SK-N-SH treated with all-trans-retinoic acid at 6 μM for 48 hours (cell line): ENCODE results near the gene PLXDC2.

Experiments
- ATAC-seq: fragments of 200-7000 bp; cut with Tn5 transposase; 3 replicates; pipeline ENCODE4 v1.9.1; 2020; ENCODE audit warnings: mild to moderate bottlenecking, moderate library complexity
- ARNTL ChIP-seq: fragments of 450-650 bp; formaldehyde crosslinking; IDR thresholded peaks from 2 replicates; pipeline ENCODE4 v1.5.0; 2020; ENCODE audit warnings: low read depth, mild to moderate bottlenecking, moderate library complexity, borderline replicate concordance
- BACH2 ChIP-seq: fragments of 250-450 bp; sonication (Bioruptor Pico); IDR thresholded peaks from 2 replicates; pipeline ENCODE4 v1.9.0; 2021; ENCODE audit warnings: mild to moderate bottlenecking, borderline replicate concordance
- CSDC2 ChIP-seq: fragments of 250-450 bp; sonication (Bioruptor Pico); IDR thresholded peaks from 2 replicates; pipeline ENCODE4 v1.5.0; 2020; ENCODE audit warnings: mild to moderate bottlenecking, moderate library complexity
- GLIS3 ChIP-seq: fragments of 250-450 bp; sonication (Bioruptor Pico); IDR thresholded peaks from 2 replicates; pipeline ENCODE4 v1.5.0; 2020; ENCODE audit warnings: mild to moderate bottlenecking, moderate library complexity
- ISL1 ChIP-seq: fragments of 250-450 bp; sonication (Bioruptor Pico); IDR thresholded peaks from 2 replicates; pipeline ENCODE4 v2.1.2; 2022; ENCODE audit warnings: mild to moderate bottlenecking, moderate library complexity
- PPARA ChIP-seq: fragments of 250-450 bp; sonication (Bioruptor Pico); IDR thresholded peaks from 2 replicates; pipeline ENCODE4 v1.5.0; 2020; ENCODE audit warnings: mild to moderate bottlenecking, borderline replicate concordance
- RARB ChIP-seq: fragments of 250-450 bp; sonication (Bioruptor Pico); IDR thresholded peaks from 2 replicates; pipeline ENCODE4 v1.8.0; 2021; ENCODE audit warnings: mild to moderate bottlenecking, moderate library complexity
- SNAI2 ChIP-seq: fragments of 250-450 bp; sonication (Bioruptor Pico); IDR thresholded peaks from 2 replicates; pipeline ENCODE4 v1.5.0; 2020; ENCODE audit warnings: mild to moderate bottlenecking, moderate library complexity
- TCF4 ChIP-seq: fragments of 250-450 bp; sonication (Bioruptor Pico); IDR thresholded peaks from 2 replicates; pipeline ENCODE4 v1.8.0; 2021; ENCODE audit warnings: mild to moderate bottlenecking, moderate library complexity, borderline replicate concordance
- TOX ChIP-seq: fragments of 250-450 bp; sonication (Bioruptor Pico); IDR thresholded peaks from 2 replicates; pipeline ENCODE4 v1.8.0; 2021; ENCODE audit warnings: mild to moderate bottlenecking, moderate library complexity, borderline replicate concordance
- ZFP3 ChIP-seq: fragments of 250-450 bp; sonication (Bioruptor Pico); IDR thresholded peaks from 2 replicates; pipeline ENCODE4 v1.5.0; 2020; ENCODE audit warnings: mild to moderate bottlenecking, moderate library complexity
- ZNF565 ChIP-seq: fragments of 450-650 bp; formaldehyde crosslinking; conservative IDR thresholded peaks from 2 replicates; pipeline ENCODE4 v1.5.0; 2020; ENCODE audit warnings: low read depth, mild to moderate bottlenecking, moderate library complexity
- ZNF70 ChIP-seq: fragments of 450-650 bp; formaldehyde crosslinking; IDR thresholded peaks from 2 replicates; pipeline ENCODE4 v1.5.0; 2020; ENCODE audit warnings: mild to moderate bottlenecking, moderate library complexity
- ZNF8 ChIP-seq: fragments of 450-650 bp; formaldehyde crosslinking; IDR thresholded peaks from 2 replicates; pipeline ENCODE4 v1.5.0; 2020; ENCODE audit warnings: mild to moderate bottlenecking, moderate library complexity
- TF ChIP-seq, protein P1 (sequence below): fragments of 250-450 bp; sonication (Bioruptor Pico); IDR thresholded peaks from 2 replicates; pipeline ENCODE4 v1.5.0; 2020; ENCODE audit warnings: mild to moderate bottlenecking, moderate library complexity
- TF ChIP-seq, protein P2 (sequence below): fragments of 250-450 bp; sonication (Bioruptor Pico); IDR thresholded peaks from 2 replicates; pipeline ENCODE4 v1.5.1; 2021; ENCODE audit warnings: mild to moderate bottlenecking, moderate library complexity
- TF ChIP-seq, protein P3 (sequence below): fragments of 250-450 bp; sonication (Bioruptor Pico); IDR thresholded peaks from 2 replicates; pipeline ENCODE4 v1.5.1; 2020; ENCODE audit warnings: low read depth, mild to moderate bottlenecking, moderate library complexity
- TF ChIP-seq, protein P4 (sequence below): fragments of 250-450 bp; sonication (Bioruptor Pico); IDR thresholded peaks from 2 replicates; pipeline ENCODE4 v1.8.0; 2020; ENCODE audit warnings: mild to moderate bottlenecking, moderate library complexity, borderline replicate concordance

The PLXDC2 gene

DNA sequence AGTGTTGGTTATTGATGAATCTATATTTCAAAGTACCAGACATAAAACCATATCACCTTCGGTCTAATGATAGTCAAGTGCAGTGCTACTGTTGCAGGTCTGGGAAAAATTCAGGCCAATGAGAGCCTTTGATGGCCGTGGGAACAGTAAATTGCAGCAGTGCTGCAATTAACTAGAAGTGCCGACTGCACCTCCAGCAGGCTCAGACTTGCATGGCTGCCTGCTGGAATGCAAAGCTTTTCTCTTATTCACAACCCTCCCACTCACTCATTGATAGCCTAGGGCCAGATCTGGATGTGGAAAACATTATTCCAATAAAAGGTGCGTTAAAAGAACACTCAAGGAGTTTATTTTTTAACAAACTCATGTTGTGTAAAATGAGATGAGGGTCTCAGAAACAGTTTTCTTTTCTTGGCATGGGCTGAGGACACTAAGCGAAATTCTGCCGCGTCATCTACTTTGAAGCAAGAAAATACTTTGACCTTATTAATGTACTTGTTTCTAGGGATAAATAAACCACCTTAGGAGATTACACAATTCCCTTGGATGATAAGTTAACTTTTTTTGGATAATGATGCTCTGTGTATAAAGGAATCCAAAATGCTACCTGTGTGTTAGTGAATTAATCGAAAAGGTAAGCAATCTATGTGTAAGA lies 17.1 kb downstream of the PLXDC2 start:
- ATAC-seq: no peak
- TF ChIP-seq TOX (CRISPR knock-in tag) (no peak), BACH2 (CRISPR knock-in tag) (no peak), ARNTL (CRISPR knock-in tag) (no peak), GLIS3 (no peak), ISL1 (CRISPR knock-in tag) (no peak), CSDC2 (CRISPR knock-in tag) (no peak), RARB (CRISPR knock-in tag) (no peak)
- TF ChIP-seq, protein P1, sequence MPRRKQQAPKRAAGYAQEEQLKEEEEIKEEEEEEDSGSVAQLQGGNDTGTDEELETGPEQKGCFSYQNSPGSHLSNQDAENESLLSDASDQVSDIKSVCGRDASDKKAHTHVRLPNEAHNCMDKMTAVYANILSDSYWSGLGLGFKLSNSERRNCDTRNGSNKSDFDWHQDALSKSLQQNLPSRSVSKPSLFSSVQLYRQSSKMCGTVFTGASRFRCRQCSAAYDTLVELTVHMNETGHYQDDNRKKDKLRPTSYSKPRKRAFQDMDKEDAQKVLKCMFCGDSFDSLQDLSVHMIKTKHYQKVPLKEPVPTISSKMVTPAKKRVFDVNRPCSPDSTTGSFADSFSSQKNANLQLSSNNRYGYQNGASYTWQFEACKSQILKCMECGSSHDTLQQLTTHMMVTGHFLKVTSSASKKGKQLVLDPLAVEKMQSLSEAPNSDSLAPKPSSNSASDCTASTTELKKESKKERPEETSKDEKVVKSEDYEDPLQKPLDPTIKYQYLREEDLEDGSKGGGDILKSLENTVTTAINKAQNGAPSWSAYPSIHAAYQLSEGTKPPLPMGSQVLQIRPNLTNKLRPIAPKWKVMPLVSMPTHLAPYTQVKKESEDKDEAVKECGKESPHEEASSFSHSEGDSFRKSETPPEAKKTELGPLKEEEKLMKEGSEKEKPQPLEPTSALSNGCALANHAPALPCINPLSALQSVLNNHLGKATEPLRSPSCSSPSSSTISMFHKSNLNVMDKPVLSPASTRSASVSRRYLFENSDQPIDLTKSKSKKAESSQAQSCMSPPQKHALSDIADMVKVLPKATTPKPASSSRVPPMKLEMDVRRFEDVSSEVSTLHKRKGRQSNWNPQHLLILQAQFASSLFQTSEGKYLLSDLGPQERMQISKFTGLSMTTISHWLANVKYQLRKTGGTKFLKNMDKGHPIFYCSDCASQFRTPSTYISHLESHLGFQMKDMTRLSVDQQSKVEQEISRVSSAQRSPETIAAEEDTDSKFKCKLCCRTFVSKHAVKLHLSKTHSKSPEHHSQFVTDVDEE (CRISPR knock-in tag): no peak
- TF ChIP-seq, protein P2, sequence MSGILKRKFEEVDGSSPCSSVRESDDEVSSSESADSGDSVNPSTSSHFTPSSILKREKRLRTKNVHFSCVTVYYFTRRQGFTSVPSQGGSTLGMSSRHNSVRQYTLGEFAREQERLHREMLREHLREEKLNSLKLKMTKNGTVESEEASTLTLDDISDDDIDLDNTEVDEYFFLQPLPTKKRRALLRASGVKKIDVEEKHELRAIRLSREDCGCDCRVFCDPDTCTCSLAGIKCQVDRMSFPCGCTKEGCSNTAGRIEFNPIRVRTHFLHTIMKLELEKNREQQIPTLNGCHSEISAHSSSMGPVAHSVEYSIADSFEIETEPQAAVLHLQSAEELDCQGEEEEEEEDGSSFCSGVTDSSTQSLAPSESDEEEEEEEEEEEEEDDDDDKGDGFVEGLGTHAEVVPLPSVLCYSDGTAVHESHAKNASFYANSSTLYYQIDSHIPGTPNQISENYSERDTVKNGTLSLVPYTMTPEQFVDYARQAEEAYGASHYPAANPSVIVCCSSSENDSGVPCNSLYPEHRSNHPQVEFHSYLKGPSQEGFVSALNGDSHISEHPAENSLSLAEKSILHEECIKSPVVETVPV: no peak

DNA sequence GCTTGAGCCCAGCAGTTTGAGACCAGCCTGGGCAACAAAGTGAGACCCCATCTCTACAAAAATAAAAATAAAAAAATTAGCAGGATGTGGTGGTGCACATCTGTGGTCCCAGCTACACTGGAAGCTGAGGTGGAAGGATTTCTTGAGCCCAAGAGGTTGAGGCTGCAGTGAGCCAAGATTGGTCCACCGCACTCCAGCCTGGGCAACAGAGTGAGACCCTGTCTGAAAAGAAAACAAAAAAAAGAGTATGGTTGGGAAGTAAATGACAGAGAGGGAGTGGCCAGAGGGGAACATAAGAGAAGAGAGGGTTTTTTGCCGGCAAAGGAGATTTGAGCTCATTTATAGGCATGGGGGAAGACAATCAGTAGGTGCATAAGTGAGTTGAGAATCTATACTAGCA lies 19.7 kb downstream of the PLXDC2 start:
- TF ChIP-seq TCF4 (no peak), TOX (CRISPR knock-in tag) (no peak), PPARA (CRISPR knock-in tag) (no peak), GLIS3 (no peak), ARNTL (CRISPR knock-in tag) (no peak), ZFP3 (no peak)
- TF ChIP-seq, protein P3, sequence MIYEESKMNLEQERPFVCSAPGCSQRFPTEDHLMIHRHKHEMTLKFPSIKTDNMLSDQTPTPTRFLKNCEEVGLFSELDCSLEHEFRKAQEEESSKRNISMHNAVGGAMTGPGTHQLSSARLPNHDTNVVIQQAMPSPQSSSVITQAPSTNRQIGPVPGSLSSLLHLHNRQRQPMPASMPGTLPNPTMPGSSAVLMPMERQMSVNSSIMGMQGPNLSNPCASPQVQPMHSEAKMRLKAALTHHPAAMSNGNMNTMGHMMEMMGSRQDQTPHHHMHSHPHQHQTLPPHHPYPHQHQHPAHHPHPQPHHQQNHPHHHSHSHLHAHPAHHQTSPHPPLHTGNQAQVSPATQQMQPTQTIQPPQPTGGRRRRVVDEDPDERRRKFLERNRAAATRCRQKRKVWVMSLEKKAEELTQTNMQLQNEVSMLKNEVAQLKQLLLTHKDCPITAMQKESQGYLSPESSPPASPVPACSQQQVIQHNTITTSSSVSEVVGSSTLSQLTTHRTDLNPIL (CRISPR knock-in tag): no peak
- TF ChIP-seq, protein P4, sequence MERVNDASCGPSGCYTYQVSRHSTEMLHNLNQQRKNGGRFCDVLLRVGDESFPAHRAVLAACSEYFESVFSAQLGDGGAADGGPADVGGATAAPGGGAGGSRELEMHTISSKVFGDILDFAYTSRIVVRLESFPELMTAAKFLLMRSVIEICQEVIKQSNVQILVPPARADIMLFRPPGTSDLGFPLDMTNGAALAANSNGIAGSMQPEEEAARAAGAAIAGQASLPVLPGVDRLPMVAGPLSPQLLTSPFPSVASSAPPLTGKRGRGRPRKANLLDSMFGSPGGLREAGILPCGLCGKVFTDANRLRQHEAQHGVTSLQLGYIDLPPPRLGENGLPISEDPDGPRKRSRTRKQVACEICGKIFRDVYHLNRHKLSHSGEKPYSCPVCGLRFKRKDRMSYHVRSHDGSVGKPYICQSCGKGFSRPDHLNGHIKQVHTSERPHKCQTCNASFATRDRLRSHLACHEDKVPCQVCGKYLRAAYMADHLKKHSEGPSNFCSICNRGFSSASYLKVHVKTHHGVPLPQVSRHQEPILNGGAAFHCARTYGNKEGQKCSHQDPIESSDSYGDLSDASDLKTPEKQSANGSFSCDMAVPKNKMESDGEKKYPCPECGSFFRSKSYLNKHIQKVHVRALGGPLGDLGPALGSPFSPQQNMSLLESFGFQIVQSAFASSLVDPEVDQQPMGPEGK (CRISPR knock-in tag): no peak
- no peak for ATAC-seq

DNA sequence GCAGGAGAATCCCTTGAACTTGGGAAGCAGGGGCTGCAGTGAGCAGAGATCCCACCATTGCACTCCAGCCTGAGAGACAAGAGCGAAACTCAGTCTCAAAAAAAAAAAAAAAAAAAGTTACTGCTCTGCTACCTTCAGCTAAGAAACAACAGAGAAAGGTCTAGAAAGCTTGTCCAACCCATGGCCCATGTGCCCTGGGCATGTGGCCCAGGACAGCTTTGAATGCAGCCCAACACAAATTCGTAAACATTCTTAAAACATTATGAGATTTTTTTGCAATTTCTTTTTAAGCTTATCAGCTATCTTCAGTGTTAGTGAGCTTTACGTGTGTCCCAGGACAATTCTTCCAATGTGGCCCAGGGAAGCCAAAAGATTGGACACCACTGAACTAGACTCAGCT lies 22.9 kb downstream of the PLXDC2 start:
- ATAC-seq: no peak
- TF ChIP-seq PPARA (CRISPR knock-in tag): no peak
- no peak for TF ChIP-seq ARNTL (CRISPR knock-in tag)
- TF ChIP-seq, protein P2: no peak
- no peak for TF ChIP-seq ZNF565
- no peak for TF ChIP-seq ZNF8 (CRISPR knock-in tag)

DNA sequence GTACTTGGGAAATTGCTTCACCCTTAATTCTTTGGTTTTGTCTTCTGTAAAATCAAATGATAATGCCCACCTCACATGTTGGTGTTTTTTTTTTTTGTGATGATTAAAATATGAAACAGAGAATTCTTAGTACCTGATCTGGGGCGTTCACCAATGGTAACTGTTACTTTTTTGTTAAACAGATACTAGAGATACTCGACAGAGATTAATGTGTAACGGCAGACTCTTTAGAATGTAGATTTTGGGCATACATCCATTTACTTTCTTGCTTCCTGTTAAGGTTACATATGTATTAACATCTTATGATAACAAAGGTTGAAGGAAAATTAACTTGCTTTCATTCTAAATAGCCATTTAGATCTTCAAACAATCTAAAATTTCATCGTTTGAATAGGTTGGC lies 23.3 kb downstream of the PLXDC2 start:
- ATAC-seq: no peak
- TF ChIP-seq SNAI2 (CRISPR knock-in tag) (no peak), BACH2 (CRISPR knock-in tag) (no peak), ISL1 (CRISPR knock-in tag) (no peak), ZNF70 (CRISPR knock-in tag) (no peak)
